Activated CD8-positive, alpha-beta memory T cell treated with anti-CD3 and anti-CD28 coated beads for 48 hours (primary cell): ENCODE results near the gene ATAD3B.
A peak's percentile ranks its signal among the peaks of the same experiment; 100 is the strongest.
"Not testable (repeated sequence)": the region's sequence is repeated elsewhere in the genome, so short reads cannot be mapped to it uniquely, and the experiment has no call there.

ENCODE experiments used
- DNase-seq, 3 experiments: peaks; one replicate each; pipeline ENCODE4 v3.0.0-alpha.2; 2020; ENCODE audit warnings: low read depth in 2 of 3, low spot score in 2 of 3

The ATAD3B gene

GRCh38 chr1:1509465-1509850, 37.9 kb downstream of the ATAD3B start:
- DNase-seq = not testable (repeated sequence)

GRCh38 chr1:1510912-1511532, 39.5 kb downstream of the ATAD3B start:
- DNase-seq = no peak

GRCh38 chr1:1511533-1512285, 40.1 kb downstream of the ATAD3B start, which contains the start of gene ATAD3A:
Gene ATAD3A, plus strand, starts transcription at chr1:1512162. Its CDS starts 107 bp downstream, at chr1:1512269.
- peak; percentile 88 to 95 (median 94) for DNase-seq

- not testable (repeated sequence) for DNase-seq
Measured at GRCh38 chr1:1512425-1512824, 40.9 kb downstream of the ATAD3B start.

- DNase-seq = not testable (repeated sequence)
Measured at GRCh38 chr1:1513675-1514074, 42.1 kb downstream of the ATAD3B start.

DNA sequence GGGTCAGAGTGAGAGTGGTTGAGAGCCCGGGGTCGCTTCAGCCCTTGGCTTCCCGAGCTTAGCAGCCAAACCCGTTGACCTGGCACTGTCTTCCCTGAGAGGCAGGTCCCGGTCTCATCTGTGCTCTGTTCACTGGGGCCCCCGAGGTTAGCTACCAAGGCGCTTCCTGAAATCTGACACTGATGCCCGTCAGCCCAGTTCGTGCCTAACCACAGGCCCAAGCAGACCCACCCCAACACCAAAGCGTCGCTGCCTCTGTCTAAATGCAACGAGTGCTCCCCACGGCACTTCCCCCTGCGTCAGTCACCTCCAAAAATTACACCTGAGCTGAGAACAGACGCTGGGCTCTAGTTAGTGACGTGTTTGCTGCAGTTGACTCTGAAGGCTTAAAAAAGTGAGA, 42.8 kb downstream of the ATAD3B start:
- DNase-seq = not testable (repeated sequence)

GRCh38 chr1:1516923-1517322, 45.4 kb downstream of the ATAD3B start:
- not testable (repeated sequence) for DNase-seq

DNA sequence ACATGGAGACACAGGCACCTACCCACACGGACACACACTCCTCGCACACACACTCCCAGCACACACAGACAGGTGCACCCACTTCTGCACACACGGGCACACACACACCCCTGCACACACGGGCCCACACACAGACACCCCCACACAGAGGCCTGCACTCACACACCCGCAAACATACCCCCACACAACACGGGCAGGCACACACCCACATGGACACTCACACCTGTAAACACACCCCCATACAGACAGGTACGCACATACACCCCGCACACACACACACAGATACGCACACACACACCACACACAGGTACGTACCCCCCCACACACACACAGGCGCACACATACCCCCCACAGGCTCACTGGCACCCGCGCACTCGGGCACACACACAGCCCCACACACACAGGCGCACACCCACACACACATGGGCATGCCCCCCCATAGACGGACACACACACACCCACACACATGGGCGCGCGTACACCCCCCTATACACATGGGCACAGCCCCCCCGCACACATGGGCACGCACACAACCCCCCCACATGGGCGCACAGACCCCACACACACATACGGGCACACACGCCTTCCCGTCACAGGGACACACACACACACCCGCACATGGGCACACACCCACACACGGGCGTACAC, 46.5 kb downstream of the ATAD3B start:
- no peak for DNase-seq

GRCh38 chr1:1518621-1519007, 47.0 kb downstream of the ATAD3B start:
- not testable (repeated sequence) for DNase-seq

- not testable (repeated sequence) for DNase-seq
Measured at GRCh38 chr1:1519805-1520505, 48.4 kb downstream of the ATAD3B start.

- no peak for DNase-seq
Measured at GRCh38 chr1:1521331-1521730, 49.8 kb downstream of the ATAD3B start.

DNA sequence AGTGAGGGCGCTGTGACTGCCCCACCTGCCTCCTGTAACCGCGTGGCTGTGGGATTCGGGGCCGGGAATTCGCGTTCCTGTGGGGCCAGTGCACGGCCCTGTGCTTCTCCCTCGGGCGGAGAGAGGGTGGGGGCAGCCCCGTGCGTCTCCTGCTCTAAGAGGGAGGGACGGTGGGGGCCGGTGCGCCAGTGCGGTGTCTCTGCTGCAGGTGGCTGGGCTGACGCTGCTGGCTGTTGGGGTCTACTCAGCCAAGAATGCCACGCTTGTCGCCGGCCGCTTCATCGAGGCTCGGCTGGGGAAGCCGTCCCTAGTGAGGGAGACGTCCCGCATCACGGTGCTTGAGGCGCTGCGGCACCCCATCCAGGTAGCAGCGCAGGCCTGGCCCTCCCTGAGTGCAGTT, 51.0 kb downstream of the ATAD3B start:
- not testable (repeated sequence) for DNase-seq

DNA sequence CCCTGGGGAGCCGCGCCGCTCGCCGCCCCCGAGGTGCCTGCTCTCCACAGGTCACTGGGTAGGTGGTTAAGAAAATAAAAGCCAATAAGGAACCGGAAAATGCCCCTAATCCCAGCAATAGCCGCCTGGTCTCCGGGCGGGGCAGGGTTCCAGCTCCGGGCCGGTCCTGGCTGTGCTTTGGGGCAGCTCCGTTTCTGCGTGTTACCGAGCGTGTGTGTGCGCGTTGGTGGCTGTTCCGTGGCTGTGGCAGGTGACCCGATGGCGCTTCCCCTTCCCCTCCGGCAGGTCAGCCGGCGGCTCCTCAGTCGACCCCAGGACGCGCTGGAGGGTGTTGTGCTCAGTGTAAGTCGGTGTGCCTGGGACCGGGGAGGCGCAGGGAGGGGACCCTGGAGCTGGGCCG, 51.7 kb downstream of the ATAD3B start:
- not testable (repeated sequence) for DNase-seq

DNA sequence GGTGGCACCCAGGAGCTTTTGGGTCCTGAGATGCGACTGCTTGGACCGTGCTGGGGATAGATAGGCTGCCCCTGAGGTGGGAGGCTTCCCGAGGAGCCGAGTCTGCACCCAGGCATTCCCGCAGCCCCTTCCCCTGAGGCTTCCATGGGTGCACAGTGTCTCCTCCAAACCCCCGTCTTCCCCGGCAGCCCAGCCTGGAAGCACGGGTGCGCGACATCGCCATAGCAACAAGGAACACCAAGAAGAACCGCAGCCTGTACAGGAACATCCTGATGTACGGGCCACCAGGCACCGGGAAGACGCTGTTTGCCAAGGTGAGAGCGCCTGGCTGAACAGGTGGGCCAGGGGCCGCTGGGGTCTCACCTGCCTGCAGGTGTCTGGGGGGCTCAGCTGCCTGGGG, 52.1 kb downstream of the ATAD3B start:
- not testable (repeated sequence) for DNase-seq

- DNase-seq = not testable (repeated sequence)
Measured at GRCh38 chr1:1524750-1525383, 53.3 kb downstream of the ATAD3B start.

- DNase-seq = not testable (repeated sequence)
Measured at GRCh38 chr1:1526476-1526875, 54.9 kb downstream of the ATAD3B start.

- no peak for DNase-seq
Measured at GRCh38 chr1:1527092-1527816, 55.7 kb downstream of the ATAD3B start.

GRCh38 chr1:1528301-1529267, 57.0 kb downstream of the ATAD3B start:
- no peak for DNase-seq

DNA sequence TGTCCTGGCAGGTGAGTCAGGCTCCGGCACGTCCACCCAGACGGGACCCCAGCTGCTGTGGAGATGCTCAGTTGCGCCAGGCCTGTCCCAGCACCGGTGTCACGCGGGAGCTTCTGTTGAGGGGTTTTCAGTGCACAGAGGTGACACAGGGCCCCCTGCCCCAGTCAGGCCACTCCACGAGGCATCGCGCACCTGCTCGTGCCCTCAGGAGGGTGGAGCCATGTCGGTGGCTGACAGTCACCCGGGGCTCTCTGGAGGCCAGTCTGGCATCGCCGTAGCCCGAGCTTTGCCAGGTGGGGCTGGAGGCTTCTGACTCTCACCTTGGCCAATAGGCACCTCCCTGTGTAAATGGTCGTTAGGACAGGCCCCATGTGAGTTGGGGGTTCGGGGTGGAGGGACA, 57.8 kb downstream of the ATAD3B start:
- DNase-seq = no peak
